Neutrophil (primary cell): ENCODE data around the gene TBC1D8.

Source experiments
- H3K27ac ChIP-seq: fragments of 200-600 bp; sonication (generic); 2 replicates; pipeline ENCODE4 v1.5.1; 2016; ENCODE audit warnings: mild to moderate bottlenecking, moderate library complexity
- H3K27me3 ChIP-seq: fragments of 200-600 bp; sonication (generic); 2 replicates; pipeline ENCODE4 v1.6.0; 2016; ENCODE audit warnings: mild to moderate bottlenecking
- H3K36me3 ChIP-seq: fragments of 200-600 bp; sonication (generic); 2 replicates; pipeline ENCODE4 v1.5.1; 2017
- H3K4me1 ChIP-seq, 2 experiments: fragments of 200-600 bp in 1 of 2; sonication (generic) in 1 of 2; 1 replicate in 1 of 2; 2 replicates in 1 of 2; pipeline versions ENCODE4 v1.5.1 to v1.6.1; 2013 to 2016; ENCODE audit warnings: low read depth in 1 of 2, low read length in 1 of 2, mild to moderate bottlenecking in 1 of 2, moderate library complexity in 1 of 2; ENCODE audit not compliant: control insufficient read depth in 1 of 2, insufficient read depth in 1 of 2
- H3K4me3 ChIP-seq, 2 experiments: fragments of 200-600 bp in 1 of 2; sonication (generic) in 1 of 2; 1 replicate in 1 of 2; 2 replicates in 1 of 2; pipeline ENCODE4 v1.5.1; 2013 to 2016; ENCODE audit warnings: low read depth in 1 of 2, low read length in 1 of 2, mild to moderate bottlenecking in 1 of 2, moderate library complexity in 1 of 2
- H3K9me3 ChIP-seq: fragments of 200-600 bp; sonication (generic); 2 replicates; pipeline ENCODE4 v1.5.1; 2016
- TF ChIP-seq, protein P1 (sequence below): fragments of 200-600 bp; sonication (generic); IDR thresholded peaks from 2 replicates; pipeline ENCODE4 v1.5.1; 2016; ENCODE audit warnings: antibody characterized with exemption

Gene TBC1D8

GRCh38 chr2:100981011-100981410, 170.2 kb downstream of the TBC1D8 start:
- TF ChIP-seq, protein P1, sequence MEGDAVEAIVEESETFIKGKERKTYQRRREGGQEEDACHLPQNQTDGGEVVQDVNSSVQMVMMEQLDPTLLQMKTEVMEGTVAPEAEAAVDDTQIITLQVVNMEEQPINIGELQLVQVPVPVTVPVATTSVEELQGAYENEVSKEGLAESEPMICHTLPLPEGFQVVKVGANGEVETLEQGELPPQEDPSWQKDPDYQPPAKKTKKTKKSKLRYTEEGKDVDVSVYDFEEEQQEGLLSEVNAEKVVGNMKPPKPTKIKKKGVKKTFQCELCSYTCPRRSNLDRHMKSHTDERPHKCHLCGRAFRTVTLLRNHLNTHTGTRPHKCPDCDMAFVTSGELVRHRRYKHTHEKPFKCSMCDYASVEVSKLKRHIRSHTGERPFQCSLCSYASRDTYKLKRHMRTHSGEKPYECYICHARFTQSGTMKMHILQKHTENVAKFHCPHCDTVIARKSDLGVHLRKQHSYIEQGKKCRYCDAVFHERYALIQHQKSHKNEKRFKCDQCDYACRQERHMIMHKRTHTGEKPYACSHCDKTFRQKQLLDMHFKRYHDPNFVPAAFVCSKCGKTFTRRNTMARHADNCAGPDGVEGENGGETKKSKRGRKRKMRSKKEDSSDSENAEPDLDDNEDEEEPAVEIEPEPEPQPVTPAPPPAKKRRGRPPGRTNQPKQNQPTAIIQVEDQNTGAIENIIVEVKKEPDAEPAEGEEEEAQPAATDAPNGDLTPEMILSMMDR = no peak
- no peaks in the 10 kb centered on the region for H3K36me3 ChIP-seq
- no peak overlapping the region for H3K4me3 ChIP-seq
- no peaks in the 10 kb centered on the region for H3K9me3 ChIP-seq
- no peaks in the 10 kb centered on the region for H3K4me1 ChIP-seq
- H3K27me3 ChIP-seq = no peaks in the 10 kb centered on the region
- H3K27ac ChIP-seq = no peak overlapping the region

- TF ChIP-seq, protein P1 = no peak
- no peaks in the 10 kb centered on the region for H3K36me3 ChIP-seq
- no peak overlapping the region for H3K27ac ChIP-seq
- H3K27me3 ChIP-seq = peaks cover 7% of the 10 kb centered on the region
- no peaks in the 10 kb centered on the region for H3K9me3 ChIP-seq
- H3K4me3 ChIP-seq = no peak overlapping the region
- no peaks in the 10 kb centered on the region for H3K4me1 ChIP-seq
Measured at GRCh38 chr2:100980046-100980445, 171.1 kb downstream of the TBC1D8 start.

- H3K27ac ChIP-seq = no peak overlapping the region
- TF ChIP-seq, protein P1 = no peak
- H3K9me3 ChIP-seq = no peaks in the 10 kb centered on the region
- peaks cover 8% of the 10 kb centered on the region for H3K27me3 ChIP-seq
- no peaks in the 10 kb centered on the region for H3K36me3 ChIP-seq
- no peaks in the 10 kb centered on the region for H3K4me1 ChIP-seq
- H3K4me3 ChIP-seq = no peak overlapping the region
Measured at GRCh38 chr2:100978582-100979191, 172.5 kb downstream of the TBC1D8 start.

- Histone ChIP-seq H3K27me3 (peaks cover 8% of the 10 kb centered on the region), H3K36me3 (no peaks in the 10 kb centered on the region), H3K4me3 (no peak overlapping the region), H3K9me3 (no peaks in the 10 kb centered on the region), H3K4me1 (no peaks in the 10 kb centered on the region), H3K27ac (no peak overlapping the region)
- TF ChIP-seq, protein P1 = no peak
Measured at GRCh38 chr2:100977511-100977910, 173.7 kb downstream of the TBC1D8 start.

GRCh38 chr2:100976645-100977391, 174.4 kb downstream of the TBC1D8 start:
- Histone ChIP-seq H3K27ac (no peak overlapping the region), H3K36me3 (no peaks in the 10 kb centered on the region), H3K4me1 (no peaks in the 10 kb centered on the region), H3K27me3 (peaks cover 8% of the 10 kb centered on the region), H3K9me3 (no peaks in the 10 kb centered on the region), H3K4me3 (no peak overlapping the region)
- TF ChIP-seq, protein P1 = no peak
